Amygdala (tissue), 56 donors: ENCODE data around the gene HDGF.
"Not testable (repeated sequence)": the region's sequence is repeated elsewhere in the genome, so short reads cannot be mapped to it uniquely, and the experiment has no call there.

Source experiments
- DNase-seq, 56 donors: peaks; one replicate each; lab custom pipeline; 2025; lab: John Stamatoyannopoulos, UW

Gene HDGF

DNA sequence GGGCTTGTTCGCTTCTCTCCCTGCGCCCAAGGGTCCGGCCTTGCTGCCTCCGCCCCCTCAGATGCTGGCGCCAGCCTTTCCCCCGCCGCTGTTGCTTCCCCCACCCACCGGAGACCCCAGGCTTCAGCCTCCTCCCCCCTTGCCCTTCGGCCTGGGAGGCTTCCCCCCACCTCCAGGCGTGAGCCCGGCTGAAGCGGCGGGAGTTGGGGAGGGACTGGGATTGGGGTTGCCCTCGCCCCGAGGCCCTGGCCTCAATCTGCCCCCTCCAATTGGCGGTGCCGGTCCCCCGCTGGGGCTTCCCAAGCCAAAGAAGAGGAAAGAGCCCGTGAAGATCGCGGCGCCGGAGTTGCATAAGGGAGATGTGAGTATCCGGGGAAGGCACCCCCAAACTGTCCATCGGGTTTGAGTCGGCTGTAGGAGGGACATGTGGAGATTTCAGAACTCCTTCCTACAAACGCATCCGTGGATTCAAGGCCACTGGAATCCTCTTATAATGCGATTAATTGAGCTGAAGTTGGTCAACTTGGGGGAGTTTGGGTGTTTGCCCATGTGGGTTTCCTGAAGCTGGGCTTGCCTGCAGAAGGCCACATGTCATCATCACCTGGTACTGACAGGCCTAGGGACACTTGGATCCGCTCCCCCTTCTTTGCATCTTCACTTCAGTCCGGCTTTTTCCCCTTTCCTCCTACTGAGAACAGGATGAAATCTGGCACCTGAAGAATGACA, 16.6 kb upstream of the HDGF start:
- DNase-seq = peak in 10 of 56 donors; percentile 9 to 63 (median 38)

DNA sequence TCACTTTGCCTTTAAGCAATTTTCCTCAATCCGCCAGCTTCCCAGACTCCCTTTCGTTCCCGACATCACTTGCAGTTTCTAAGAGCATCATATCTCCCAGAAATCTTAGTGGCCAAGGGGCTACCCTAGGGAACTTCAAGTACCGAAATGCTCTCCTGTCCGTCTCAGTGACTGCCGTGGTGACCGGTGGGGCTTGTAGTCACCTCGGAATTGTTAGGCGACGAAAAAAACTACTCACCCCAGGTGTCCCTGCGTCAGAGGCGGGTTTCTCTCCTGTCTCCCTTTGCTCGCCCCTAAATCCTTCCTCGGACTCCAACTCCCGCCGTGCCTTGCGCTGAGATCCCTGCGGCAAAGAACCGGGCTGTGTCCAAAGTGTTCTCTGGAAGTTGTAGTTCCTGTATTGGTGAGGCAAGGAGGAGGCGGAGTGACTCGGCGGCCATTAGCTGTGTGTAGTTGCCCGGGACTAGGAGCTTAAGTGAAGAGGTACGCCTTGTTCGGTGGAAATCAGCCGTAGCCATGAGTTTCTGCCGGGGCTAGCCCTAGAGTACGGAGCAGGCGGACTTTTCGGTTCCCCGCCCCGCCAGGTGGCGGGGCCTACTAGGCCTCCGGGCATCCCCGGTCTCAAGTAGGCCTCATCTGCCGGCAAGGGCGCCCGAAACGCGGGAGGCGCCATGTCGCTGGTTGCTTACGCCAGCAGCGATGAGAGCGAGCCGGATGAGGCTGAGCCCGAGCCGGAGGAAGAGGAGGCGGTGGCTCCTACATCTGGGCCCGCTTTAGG, 15.8 kb upstream of the HDGF start, which contains the start of gene PRCC:
Gene PRCC, plus strand, starts transcription at position 435 of the 778 bp plus-strand sequence. Its CDS starts 237 bp downstream, at position 672.
- peak; percentile 80 to 100 (median 99) for DNase-seq

DNA sequence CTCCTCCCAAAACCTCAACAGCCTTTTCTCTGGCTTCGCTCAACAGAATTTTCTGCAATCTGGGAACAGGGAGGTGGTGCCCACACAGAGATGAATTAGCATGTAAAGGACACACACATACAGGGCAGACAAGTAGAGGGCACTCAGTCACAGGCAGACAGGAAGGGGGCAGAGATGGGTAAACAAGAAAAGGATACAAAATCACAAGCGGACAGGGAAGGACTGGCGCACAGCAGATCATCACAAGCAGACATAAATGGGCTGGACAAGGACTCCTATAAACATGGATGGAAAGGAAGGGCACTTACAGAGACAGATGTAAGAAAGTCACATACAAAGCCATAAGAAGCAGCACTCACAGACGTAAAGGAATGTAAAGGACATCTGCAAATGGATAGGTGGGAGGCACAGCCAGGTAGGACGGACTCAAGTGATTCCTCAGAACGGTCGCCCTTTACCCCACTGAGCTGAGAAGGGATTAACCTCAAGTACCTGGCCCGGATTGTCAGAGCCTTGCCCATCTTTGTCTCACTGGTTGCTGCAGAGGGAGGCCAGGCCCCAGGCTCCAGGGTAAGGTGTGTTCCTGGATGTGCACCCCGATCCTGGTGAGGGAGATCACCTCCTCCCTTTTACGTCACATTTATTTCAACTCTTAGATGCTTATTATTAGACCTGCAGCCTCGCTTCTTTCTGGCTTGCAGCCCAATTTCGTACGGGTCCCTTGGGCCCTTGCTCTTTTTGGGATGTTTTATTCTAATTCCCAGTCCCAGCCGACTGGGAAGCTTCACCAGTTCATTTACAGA, 15.0 kb upstream of the HDGF start:
- peak in 10 of 56 donors; percentile 8 to 76 (median 52) for DNase-seq

GRCh38 chr1:156765666-156766065, 14.2 kb upstream of the HDGF start:
- no peak for DNase-seq

- DNase-seq = not testable (repeated sequence)
Measured at GRCh38 chr1:156765136-156765535, 13.7 kb upstream of the HDGF start.

GRCh38 chr1:156760796-156761104, 9.3 kb upstream of the HDGF start:
- no peak for DNase-seq

DNA sequence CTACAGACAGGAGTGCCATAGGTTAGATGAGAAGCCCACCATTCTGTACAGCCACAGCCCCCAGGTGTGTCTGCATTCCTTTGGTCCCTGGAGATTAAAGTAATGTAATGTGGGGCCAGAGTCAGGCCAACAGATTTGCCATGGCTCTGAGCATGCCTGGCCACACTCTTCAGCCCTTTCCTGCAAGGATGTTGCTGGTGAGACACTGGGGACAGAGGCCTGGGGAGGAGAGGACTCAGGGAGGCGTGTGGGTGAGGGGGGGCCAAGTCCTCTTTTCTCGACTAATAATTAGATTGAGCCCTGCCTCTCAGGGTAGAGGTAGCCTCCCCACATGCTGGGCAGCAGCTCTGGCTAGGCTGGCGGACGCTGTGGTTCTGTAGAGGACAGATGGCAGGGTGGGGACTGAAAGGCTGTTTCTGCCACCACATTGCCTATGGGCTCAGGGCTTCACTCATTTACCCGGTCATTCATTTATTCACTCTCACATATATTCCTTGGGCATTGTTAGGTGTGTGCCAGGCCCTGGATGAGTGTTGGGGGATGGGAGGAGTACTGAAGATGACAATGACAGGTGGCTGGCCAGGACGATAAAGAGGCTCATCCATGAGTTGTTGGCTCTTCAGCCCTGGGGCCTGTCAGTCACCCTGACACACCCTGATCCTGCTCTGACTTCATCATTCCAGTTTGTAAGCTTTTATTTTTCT, 8.8 kb upstream of the HDGF start:
- no peak for DNase-seq

DNA sequence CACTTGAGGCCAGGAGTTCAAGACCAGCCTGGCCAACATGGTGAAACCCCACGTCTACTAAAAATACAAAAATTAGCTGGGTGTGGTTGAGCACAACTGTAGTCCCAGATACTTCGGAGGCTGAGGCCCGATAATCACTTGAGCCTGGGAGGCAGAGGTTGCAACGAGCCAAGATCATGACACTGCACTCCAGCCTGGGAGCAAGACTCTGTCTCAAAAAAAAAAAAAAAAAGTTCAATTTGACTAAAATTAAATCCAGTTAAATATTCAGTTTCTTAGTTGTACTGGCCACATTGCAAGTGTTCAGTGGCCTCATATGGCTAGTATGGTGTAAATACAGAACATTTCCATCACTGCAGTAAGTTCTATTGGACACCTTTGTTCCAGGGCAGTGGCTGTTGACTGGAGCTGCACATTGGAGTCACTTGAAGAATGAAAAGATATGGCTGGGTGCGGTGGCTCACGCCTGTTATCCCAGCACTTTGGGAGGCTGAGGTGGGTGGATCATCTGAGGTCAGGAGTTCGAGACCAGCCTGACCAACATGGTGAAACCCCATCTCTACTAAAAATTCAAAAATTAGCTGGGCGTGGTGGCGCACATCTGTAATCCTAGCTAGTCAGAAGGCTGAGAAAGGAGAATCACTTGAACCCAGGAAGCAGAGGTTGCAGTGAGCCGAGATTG, 6.2 kb upstream of the HDGF start:
- not testable (repeated sequence) for DNase-seq

- no peak for DNase-seq
Measured at GRCh38 chr1:156756355-156756754, 4.9 kb upstream of the HDGF start.

DNA sequence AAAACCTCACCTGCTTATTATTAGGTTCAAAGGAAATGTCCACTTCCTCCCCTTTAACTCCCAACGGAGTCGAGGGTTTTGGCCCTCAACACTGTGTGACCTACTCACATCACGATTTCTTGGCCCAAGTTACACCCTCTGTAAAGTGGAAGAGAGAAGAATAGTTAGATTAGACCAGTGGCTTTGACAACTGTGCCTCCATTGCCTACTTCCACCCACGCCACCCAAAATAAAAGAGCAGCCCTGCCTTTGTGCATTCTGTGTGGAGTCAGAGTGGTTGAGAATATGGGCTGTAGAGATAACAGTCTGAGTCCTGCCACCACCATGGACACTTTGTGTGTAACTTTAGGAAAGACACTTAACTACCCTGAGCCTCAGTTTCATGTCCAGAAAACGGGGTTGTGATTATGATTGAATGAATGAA, 4.1 kb upstream of the HDGF start:
- DNase-seq = no peak

GRCh38 chr1:156754219-156754618, 2.7 kb upstream of the HDGF start:
- DNase-seq = no peak

DNA sequence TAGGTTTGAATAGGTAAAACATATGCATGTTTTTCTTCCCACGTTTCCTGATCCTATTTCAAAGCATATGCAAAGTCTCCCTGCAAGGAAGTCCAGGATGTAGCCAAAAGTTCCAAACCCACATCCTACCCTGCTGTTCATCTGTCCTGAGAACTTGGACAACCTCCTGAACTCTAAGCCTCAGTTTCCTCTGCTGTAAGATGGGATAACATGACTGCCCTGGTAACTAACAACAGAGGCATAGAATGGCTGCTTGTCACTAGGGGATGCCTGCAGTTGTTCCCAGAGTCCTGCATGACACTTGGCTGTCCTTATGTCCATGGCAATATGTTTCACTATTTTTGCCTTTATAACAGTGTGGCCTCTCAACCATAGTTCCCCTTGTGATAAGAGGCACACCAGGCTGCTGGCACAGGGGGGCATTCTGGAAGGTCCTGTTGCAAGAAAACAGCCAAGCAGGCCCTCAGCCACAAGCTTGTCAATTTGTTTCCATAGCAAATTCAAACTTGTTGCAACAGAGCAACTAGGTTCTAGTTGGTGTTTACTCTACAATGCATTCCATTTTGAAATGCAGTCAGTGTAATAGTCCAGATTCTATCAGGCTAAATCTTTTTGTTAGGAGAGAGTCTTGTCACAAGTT, 1.5 kb upstream of the HDGF start:
- DNase-seq = no peak

GRCh38 chr1:156751757-156752481, 444 bp upstream of the HDGF start:
- peak; percentile 49 to 99 (median 96) for DNase-seq

GRCh38 chr1:156750711-156751450, 594 bp downstream of the HDGF start:
- peak in 30 of 56 donors; percentile 11 to 74 (median 51) for DNase-seq

- DNase-seq = peak in 3 of 56 donors; percentile 10 to 26 (median 25)
Measured at GRCh38 chr1:156750191-156750672, 1.2 kb downstream of the HDGF start.

GRCh38 chr1:156749419-156750118, 1.9 kb downstream of the HDGF start:
- DNase-seq = no peak
